GM10847 (cell line): ENCODE results near the gene NAB1.

Experiments used
- POLR2A ChIP-seq: IDR thresholded peaks from 2 replicates; pipeline ENCODE4 v1.6.1; 2011; ENCODE audit not compliant: insufficient read length; ENCODE audit errors: extremely low read depth

The NAB1 gene

DNA sequence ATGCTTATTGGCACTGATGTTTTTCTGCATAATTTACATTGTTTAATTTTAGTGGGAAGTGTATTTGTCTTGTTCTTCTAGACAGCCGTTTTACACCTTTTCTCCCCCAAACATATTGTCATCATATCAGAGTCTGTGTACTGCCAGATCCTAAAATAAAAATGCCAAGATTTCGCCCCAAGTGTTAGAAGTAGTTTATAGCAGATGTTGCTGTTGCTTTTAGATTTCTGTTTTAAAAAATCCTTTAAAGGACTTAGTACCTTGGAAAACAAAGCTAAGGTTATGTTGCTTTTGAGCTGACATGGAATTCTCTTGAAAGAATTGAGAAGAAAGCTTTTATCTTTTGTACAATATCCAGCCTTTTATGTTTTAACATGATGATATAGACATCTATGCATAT lies 36.0 kb downstream of the NAB1 start:
- TF ChIP-seq POLR2A = no peak

DNA sequence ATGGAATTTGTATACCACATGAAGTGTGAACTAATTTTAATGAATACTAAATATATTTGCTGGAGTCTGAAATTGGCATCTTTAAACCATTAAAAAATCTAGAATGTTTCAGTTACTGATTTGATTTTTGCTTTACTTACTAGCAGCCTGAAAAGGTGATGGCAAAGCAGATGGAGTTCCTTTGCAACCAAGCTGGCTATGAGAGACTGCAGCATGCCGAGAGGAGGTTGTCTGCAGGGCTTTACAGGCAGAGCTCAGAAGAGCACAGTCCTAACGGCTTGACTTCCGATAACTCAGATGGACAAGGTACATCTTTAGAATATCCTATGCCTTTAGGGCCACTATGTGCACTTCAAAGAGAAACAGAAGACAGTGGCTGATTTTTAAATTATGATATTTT lies 36.5 kb downstream of the NAB1 start:
- TF ChIP-seq POLR2A = no peak

DNA sequence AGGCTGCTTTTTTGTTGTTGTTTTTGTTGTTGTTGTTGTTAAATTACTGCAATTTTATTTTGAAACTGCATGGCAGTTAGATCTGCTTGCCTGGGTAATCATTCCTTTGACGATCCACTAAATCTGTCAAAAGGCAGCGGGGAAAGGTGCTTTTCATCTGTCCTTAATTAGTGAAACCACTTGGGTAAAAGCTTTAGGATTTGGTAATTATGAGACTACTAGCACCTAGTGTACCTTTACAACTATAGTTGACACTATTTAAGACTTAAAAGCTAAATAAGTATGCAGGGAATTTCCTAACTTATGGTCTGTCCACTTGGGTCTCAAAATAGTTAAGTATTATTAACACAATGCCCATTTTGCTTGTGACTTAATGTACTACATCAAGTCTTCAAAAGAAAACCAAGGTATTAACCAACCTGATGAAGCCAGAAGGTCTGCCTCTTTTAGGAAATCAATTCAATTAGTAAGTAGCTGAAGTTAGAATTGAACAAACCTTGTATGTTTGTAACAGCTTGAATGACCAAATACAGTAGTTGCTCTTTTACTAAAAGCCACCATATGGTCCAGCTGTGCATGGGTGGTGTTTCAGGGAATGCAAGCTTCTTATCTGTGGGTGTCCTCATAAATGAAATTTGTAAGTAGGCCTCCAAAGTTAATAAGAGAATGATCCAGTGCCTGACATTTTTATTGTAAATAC lies 44.8 kb downstream of the NAB1 start:
- no peak for TF ChIP-seq POLR2A

DNA sequence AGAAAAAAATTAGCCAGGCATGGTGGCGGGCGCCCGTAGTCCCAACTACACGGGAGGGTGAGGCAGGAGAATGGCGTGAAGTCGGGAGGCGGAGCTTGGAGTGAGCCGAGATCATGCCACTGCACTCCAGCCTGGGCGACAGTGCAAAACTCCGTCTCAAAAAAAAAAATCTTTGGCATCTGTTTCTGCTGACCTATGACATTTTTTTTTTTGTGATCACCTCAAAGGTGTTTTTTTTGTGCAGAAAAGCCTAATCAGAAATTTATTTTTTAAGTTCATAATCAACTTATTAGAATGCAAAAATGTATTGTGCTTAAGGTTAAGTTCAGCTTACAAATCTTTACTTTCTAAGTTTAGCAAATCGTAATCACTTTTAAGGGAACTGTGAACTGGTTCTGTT lies 45.6 kb downstream of the NAB1 start:
- TF ChIP-seq POLR2A = no peak

DNA sequence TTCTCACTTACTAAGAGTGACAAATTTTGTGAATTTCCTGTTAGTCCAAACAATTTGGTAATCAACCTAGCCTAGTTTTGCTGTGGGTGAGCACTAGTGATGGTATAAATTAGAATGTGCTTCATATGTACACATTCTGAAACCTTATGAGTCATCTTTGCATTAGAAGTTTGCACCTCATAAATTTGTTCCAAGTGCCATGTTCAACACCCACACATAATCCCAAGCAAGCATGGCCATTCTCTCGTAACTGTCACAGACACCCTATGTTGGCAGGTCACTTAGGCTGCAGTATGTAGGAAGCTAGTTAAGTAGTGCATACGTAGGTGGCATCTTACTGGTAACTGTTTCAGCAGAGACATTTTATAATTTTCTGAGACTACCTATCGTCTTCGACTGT lies 46.9 kb downstream of the NAB1 start:
- TF ChIP-seq POLR2A = no peak

DNA sequence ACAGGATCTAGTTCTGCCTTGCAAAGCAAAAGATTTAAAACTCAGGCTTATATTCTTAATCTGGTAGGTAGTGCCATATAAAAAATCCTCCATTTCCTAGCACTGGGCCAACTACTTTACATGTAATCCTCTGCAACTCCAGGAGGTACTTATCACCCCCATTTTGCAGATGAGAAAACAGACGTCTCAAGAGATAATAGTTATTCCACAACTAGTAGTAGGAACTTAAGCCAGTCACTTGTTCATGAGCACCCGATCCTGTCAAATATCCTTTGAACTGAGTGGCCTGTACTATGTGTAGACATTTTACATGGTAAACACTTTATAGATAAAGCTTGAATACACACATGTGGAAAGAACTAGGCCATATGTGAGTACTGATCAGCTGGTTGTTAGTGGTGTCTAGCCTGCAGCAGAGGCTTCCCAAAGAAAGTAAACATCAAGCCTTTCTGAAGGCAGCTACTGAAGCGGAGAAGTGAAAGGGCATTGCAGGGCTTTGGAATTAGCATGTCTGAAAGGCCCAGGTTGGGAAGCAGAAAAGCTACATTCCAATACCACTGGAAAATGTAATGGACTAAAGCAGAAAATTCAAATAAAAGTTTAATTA lies 48.0 kb downstream of the NAB1 start:
- TF ChIP-seq POLR2A = no peak

DNA sequence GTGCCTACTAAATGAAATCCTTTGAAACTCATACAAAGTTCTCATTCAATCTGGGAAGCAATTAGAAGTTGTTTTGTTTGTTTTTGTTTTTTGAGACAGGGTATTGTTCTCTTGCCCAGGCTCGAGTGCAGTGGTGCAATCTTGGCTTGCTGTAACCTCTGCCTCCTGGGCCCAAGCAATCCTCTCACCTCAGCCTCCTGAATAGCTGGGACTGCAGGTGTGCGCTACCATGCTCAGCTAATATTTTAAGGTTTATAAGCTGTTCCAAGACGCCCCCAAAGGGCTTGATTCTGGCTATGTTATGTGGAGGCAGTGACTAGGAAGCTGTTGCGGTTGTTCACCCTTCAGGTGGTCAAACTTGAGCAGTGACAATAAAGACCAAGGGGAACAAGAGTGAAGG lies 48.5 kb downstream of the NAB1 start:
- no peak for TF ChIP-seq POLR2A

DNA sequence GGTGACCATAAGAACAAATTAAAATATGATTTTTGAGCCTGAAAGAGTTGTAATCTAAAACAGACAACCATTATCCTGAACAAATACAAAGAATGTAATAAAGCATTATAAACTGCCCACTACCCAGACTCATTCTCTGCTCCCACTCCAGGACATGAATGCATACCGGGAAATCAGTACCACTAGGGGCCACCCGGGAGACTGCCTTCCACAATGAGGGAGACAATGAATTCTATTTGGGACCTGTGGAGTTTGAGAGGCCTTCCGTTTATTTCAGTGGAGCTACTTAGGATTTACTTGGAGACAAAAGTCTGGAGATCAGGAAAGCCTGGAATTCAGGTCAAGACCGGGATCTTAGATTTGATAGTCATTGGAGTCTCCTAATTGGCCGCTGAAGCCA lies 50.0 kb downstream of the NAB1 start:
- no peak for TF ChIP-seq POLR2A

DNA sequence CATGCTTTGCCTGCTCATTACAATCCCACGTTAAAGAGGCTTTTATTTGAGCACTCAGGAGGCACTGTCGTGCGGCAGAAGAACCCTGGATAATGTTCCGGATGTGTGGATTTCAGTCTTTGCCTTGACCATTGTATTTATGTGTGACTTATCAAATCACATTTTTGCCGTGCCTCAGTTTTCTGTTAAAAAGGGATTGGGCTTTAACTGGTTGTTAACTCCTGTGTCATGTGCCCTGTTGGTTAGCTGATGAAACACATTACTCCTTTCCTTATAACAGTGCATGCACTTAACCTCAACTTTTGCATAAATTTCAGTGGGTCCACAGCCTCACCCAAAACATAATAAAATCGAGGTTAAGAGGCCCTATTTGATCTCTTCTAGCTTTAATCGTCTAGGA lies 52.7 kb downstream of the NAB1 start:
- TF ChIP-seq POLR2A = no peak

DNA sequence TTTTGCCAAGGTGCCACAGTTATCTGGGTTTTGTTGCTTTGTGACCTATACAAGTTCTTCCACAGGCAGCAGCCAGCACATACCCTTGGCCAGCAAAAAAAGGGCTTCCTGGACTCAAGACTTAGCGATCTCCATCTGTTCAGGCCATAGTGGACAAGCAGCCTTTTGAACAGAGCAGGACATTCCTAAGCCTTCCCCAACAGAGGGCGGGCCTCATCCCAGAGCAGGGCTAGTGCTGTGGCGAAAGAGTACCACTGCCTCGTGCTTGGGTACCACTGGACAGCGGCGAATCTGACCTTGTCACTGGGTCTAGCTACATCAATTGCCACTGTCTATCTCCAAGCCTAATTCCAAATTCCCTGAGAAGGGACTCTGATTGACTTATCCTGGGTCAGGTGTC lies 56.4 kb downstream of the NAB1 start:
- TF ChIP-seq POLR2A = no peak

DNA sequence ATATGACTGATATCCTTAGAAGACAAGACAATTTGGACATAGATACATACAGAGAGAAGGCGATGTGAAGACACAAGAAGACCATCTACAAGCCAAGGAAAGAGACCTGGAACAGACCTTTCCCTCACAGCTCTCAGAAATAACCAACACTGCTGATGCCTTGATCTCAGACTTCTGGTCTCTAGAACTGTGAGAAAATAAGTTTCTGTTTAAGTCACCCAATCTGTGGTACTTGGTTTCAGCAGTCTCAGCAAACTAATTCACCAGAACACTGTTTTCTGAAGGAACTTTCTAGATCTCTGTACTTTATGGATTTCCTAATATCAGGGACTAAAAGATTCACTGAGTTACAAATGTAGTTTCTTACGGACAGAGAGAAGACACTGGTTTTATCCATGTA lies 58.8 kb downstream of the NAB1 start:
- no peak for TF ChIP-seq POLR2A

DNA sequence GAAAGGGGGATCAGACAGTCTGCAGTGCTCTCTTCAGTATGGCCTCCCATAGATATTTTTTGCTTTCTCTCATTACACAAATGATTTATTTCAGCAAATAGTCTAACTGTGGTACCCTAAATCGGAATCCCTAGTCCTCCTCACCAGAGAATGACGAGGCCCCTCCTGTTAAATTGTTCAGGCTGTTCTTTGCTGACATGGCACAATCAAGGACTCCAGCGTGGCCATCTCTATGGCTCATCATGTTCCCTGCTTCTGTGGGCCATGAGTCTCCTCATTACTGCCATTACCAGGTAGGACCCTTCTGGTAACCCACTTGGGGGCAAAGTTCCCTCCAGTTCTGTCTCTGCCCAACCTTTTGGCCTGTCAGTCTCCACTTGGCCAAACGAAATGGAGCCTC lies 62.2 kb downstream of the NAB1 start:
- no peak for TF ChIP-seq POLR2A

DNA sequence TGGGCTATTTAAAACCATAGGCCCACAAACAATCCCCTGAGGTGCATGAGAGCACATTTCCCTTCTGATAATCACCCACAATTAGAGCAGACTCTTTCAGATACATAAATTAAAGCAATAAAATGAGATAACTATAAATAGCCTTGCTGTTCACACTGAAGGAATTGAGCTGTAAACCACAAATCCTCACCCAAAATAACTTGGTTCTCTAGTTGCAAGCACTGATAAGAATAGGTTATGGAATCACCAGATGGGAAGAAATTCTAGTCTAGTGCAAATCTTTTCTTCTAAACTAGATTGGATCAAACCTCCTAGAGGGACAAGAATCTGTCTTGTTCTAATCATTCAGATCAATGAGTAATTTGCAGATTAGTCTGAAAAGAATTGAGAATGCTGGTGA lies 64.6 kb downstream of the NAB1 start:
- no peak for TF ChIP-seq POLR2A

DNA sequence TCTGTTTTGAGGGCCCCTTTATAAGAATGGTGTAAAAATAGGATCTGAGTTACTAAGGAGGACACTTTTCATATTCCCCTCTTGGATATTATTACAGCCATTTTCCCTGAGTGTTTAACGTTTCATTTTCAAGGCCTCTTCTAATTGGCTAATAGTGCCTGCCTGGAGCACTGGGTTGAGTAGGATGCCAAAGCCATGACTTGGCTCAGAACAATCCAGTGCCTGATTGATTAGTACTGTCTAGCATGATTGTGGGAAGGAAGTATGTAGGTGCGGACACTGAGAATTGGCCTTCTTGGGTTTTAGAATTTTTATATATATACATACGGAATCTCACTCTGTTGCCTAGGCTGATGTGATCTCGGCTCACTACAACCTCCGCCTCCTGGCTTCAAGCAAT lies 66.1 kb downstream of the NAB1 start:
- TF ChIP-seq POLR2A = no peak

DNA sequence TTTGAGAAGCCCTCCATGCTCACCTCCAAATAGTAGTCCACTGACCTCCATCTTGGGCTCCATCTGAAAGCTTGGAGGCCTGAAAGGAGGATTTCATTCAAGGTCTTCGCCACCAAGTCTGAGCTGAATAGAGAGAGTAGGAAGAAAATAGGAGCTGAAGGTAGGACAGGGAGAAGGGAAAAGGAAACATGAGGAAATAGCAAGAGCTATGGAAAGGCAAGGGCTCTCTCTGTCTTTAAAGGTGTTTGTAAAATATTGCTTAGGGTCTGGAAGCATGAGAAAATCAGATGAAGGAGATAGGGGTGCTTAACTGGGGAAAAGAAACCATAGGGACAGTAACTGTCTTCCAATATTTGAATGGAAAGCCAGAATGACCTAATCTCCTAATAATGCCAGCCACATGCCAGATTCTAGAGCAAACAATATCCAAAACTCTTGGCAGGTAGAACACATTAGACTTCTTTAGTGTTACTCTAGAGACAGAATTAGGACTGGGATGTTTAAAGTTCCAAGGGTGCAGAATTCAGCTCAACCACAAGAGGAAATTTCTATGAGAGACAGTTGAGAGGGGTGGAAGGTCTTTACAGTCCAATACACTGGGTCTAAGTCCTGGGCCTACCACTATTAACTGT lies 67.4 kb downstream of the NAB1 start:
- TF ChIP-seq POLR2A = no peak

DNA sequence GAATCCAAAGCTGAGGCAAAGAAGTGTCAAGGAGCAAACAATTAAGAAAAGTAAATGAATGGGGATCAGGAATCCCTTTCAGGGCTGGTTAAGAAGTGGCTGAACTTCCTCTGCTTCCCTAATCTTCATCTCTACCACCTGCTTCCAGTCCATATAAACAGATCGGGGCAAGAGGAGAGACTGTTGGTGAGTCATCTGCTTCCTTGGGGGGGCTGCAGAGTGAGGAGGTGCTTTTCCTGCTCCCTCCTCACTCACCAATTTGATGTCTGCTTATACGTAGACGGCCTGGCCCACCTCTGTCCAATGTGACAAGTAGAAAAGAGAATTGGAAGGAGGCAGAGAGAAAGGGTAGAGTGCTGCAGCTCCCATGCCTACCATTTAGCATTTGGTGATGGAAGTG lies 68.4 kb downstream of the NAB1 start:
- TF ChIP-seq POLR2A = no peak
